Measurements from ENCODE around the gene PRR9.

DNA sequence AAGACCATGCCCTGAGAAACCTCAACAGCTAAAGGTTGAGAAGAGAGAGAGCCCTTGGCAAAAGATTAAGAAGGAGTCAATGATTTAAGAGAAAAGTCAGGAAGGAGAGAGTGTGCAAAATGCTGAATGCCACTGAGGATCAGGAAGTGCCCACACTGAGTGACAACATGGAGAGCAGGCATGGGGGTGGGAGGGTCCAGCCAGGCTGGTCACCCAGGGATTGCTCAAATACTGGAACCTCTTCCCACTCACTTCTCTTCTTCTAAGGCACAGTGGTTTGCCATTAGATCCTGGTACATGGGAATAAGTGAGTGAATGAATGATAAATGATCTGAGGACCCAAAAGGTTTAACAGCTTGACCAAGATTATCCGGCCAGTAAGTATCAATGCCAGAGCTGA lies 11.1 kb downstream of the PRR9 start:
- no peak for TF ChIP-seq POLR2AphosphoS5 (IDR thresholded peaks at IDR 0.05; ENCODE audit: low read depth, low read length)
- TF ChIP-seq POLR2A (IDR thresholded peaks at IDR 0.05; ENCODE audit: low read depth, low read length) = no peak
- no peak for TF ChIP-seq TAF1 (IDR thresholded peaks at IDR 0.05; ENCODE audit: low read depth, low read length)
- no peak for TF ChIP-seq POU2F2 (IDR thresholded peaks at IDR 0.05; ENCODE audit: low read depth, low read length)
- no peak for TF ChIP-seq PAX5 (IDR thresholded peaks at IDR 0.05; ENCODE audit: insufficient read depth, low read length, severe bottlenecking)
- TF ChIP-seq SPI1 (IDR thresholded peaks at IDR 0.05; ENCODE audit: low read depth, low read length) = no peak

Data from GM12891 (cell line).